Hematopoietic multipotent progenitor cell treated with erythropoietin and hydrocortisone succinate and interleukin-3 and kit ligand, for 15 days (in vitro differentiated cells): ENCODE measurements around the gene SLC18A3.

Source experiments
- DNase-seq: peaks from one replicate; pipeline ENCODE4 v3.0.0-alpha.2; 2015; ENCODE audit warnings: low spot score

The SLC18A3 gene

GRCh38 chr10:49611816-49612512 lies 1.9 kb downstream of the SLC18A3 start:
- no peak for DNase-seq

DNA sequence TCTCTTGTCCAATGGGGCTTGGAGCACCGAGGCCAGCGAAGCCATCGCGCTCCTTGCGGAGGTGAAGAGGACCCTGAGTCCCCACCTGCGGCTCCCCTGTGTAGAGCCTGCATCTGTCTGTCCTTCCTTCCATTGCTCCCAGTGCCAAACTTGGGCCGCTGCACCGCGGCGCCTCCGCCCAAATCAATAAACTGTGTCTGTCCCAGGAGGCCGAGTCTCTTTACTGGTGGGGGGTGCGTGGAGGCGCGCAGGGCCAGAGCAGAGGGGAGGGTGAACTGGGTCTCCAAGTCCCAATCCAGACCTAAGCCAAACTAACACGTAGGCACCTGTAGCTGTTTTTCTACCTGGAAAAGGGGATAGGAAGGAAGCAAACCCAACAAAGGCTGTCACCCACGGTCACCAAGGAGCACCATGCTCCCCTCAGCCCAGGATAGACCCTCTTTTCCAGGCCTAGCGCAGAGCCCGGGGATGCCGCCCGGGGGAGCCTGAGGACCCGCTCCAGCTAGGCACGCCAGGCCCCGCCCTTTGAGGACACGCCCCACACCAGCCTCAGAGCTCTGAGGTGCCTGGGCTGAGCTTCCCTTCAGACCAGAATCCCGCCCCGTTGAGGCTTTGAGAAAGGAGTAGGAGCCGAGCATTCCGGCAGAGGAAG lies 2.5 kb downstream of the SLC18A3 start:
- DNase-seq, result no peak

DNA sequence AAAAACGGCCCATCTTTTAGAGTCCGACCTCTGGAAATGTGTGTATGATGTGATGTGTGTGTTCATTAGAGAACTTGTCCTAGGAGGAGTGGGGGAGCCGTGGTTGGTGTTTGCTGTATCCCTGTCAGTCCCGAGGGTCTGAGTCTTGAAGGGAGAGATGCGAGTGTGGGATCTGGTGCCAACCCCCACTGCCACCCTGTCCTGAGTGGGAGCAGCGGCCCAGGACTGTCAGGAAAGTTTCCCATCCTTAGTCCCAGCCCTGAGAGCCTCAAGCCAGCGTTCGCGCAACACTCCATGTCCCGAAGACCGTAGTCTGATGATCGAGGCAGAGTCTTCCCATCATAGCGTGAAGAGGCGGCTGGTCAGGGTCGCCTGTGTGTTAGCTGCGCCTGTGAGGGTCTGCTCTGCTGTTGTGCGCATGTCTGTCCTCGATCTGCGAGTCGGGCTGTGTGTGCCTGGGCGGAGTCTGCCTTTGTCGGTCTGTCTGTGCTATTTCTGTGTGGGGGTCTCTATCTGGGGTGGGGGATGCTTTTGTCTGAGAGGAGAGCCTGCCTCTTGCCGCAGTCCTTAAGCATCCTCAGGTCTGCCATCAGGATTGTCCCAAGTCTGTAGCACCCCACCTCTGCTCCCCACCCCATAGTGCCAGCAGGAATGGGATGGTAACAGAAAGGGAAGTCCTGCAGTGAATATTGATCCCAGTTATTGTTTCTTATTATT lies 3.2 kb downstream of the SLC18A3 start:
- no peak for DNase-seq

DNA sequence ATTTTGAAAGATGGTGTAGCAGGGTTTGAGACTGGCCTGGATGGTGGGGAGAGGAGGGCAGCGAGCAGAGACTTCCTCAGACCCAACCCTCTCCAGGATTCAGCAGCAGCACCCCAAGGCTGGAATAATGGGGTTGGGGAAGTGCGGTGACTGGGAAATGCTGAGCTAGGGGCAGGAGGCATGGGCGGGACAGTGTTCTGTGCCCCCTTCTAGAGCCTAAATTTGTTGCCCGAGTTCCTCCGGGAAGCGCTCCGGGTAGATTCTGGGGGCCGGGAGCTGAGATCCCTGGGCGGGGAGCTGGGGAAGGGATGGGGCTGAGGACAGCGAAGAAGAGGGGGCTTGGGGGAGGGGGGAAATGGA lies 3.8 kb downstream of the SLC18A3 start, which contains the start of gene CHAT:
TSS of gene CHAT (plus strand) at position 156 of the 360 bp plus-strand sequence. CDS start at position 309, 153 bp downstream.
- no peak for DNase-seq

- no peak for DNase-seq
Observed at GRCh38 chr10:49614242-49615198, 4.4 kb downstream of the SLC18A3 start.

DNA sequence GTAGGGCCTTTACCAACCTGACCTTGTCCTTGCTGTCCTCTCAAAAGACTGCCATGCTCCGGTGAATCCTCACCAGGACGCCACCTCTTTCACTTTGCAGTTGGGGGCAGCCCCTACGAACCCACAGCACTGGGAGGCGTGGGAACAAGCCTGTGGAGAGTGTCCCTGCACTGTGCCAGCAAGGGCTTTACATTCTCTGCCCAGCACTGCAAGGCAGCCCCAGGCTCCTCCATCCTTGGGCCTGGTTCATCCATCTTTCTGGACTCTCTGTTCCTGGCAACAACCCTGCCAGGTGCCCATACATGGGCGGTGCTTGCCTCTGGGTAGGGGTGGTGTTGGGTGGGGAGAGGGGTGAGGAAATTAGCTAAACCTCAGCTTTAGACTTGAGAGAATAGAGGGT lies 5.1 kb downstream of the SLC18A3 start:
- no peak for DNase-seq

DNA sequence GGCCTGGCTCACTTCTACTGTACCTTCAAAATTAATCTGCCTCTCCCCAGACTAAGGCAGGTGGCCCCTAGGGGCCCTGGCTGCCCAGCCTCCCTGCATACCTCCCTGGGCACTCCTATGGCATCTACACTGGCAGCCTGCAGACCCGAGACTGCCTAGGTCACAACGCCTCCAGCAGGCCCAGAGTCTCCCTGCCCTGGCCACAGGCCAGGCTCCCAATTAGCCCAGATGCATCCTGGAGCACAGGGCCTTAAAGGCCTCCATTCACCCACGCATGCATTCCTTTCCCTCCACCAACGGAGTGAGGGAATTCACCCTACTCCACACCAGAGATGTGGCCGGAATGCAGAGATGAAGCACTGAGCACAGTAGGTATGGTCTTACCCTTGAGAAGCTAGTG lies 5.6 kb downstream of the SLC18A3 start:
- no peak for DNase-seq

DNA sequence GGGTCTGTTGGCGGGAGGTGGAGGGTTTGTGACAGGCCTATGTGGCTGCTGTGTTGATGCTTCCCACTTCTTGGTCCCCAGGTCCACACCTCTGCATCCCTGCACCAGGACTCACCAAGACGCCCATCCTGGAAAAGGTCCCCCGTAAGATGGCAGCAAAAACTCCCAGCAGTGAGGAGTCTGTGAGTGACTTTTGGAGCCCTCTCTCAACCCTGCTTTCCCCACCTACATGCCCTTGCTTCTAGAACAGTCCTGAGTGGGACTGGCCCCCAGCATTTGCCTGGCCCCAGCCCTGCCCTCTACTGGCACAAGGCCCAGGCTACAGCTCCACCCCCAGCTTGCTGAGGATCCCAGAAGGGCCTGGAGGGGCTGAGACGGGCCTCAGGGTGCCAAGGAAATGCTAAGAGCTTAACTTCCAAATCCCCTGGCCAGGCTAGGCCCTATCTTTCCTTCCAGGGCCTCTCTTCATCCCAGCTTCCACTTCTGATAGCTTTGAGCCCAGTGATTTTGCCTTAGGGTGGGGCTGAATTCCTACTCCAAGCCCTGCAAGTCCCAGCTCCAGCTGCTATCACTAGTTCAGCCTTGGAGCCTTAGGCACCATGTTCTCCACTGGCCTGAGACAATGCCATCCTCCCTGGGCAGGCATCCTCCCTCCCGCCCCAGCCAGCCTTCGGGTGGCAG lies 6.5 kb downstream of the SLC18A3 start:
- DNase-seq, result no peak

DNA sequence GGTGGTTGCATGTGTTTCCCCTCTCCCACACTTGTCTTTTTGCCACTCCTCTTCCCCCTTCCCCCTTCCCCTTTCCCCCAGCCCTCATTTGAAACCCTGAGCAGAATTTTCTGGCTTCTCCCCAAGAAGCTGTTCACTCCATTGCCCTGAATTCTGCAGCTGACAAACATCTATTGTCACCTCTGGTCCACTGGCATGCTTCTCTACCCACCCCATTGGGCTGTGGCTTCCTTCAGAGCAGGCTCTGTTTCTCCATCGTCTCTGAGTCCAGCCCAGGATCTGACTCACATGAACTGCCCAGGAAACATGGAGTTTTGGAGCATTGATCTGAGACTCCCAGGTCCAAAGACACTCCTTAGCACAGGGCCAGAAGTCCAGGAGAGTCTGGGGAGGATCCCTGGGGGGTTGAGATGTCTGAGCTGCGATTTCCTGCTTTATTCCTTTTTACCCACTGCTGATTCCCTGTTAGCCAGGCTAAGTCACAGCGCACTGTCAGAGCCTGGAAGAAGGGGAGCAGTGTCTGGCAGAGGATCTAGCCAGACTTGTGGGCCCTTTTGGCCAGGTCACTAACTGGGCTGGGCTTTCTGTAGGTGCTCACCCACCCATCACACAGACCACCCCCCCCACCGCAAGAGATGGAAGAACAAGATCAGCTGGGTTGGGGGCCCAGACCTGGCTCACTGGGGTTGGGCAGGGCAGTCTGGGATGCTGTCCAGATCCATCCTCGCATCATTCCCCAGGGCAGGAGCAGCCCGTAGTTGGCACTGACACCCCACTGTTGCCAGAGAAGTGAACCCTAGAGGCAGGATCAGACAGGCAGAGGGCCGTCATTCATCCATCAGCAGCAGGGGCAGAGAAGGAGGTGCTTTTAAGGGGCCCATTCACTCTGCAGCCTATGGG lies 7.3 kb downstream of the SLC18A3 start:
- DNase-seq, result no peak

GRCh38 chr10:49618821-49619220 lies 8.7 kb downstream of the SLC18A3 start:
- DNase-seq, result no peak

DNA sequence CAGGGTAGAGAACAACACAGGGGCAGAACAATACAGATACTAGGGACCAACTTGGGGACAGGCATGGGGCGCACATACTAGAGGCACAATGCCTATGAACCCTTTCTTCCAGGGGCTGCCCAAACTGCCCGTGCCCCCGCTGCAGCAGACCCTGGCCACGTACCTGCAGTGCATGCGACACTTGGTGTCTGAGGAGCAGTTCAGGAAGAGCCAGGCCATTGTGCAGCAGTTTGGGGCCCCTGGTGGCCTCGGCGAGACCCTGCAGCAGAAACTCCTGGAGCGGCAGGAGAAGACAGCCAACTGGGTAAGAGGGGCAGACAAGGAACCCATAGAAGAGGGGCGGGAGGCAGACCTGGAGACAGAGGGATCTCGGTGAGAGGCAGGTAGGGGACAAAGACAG lies 9.5 kb downstream of the SLC18A3 start:
- no peak for DNase-seq

DNA sequence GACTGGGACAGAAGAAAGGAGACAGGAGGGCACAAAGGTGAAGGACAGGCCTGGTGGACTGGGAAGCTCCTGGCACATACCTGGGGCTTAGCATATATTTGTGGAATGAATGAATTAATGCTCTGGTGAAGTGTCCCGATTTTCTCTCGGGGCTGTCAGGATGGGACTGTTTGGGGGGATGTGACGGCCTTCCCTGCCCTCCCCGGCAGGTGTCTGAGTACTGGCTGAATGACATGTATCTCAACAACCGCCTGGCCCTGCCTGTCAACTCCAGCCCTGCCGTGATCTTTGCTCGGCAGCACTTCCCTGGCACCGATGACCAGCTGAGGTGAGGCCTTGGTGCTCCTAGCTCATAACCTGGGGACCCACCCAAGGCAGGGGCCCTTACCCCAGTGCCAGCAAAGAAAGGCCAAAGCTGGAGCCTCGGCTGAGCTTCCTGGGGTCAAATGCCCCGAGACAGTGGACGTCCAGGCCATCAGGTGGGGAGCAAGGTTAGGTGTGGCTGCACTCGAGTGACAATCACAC lies 10.2 kb downstream of the SLC18A3 start:
- DNase-seq, result no peak

DNA sequence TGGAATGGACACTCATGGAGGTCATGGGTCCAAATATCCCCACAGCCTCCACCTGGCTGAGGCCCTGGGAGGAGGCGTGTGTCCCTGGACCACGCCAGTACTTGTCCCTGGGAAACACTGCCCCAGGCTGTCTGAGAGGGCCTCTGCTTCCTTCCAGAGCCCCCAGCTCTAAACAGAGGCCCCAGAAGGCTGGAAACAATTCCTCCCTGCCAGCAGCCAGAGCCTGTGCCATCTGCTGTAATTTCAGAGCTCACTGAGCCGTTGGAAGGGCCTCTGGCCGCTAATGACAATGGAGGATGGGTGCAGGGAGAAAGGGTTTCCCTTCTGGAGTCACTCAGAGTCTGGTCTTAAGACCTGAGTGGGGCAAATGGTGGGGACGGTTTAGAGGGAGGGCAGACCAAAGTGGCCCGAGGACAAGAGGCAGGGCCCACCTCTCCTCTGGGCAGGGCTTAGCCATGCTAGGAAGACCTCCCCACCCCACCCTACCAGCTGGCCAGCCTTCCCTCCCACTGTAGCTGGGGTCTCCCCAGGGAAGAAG lies 10.8 kb downstream of the SLC18A3 start:
- DNase-seq, result no peak

DNA sequence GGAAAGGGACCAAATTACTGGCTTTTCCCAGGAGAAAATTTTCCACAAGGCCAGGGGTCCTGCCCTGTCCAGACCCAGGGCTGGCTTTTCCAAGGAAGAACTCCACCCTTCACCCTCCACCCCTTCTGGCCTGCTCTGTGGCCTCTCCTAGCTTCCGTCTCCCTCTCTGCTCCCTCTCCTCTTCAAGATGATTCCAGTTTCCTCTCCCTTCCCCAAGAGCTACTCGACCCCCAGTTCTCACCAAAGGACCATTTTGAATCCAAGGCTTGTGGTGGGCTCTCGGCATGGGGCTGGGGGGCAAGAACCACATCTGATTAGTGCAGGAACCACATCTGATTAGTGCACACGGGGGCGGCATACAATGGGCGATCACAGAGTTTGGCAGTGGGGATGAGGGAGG lies 11.5 kb downstream of the SLC18A3 start:
- no peak for DNase-seq

- no peak for DNase-seq
Observed at GRCh38 chr10:49622426-49623425, 12.6 kb downstream of the SLC18A3 start.

DNA sequence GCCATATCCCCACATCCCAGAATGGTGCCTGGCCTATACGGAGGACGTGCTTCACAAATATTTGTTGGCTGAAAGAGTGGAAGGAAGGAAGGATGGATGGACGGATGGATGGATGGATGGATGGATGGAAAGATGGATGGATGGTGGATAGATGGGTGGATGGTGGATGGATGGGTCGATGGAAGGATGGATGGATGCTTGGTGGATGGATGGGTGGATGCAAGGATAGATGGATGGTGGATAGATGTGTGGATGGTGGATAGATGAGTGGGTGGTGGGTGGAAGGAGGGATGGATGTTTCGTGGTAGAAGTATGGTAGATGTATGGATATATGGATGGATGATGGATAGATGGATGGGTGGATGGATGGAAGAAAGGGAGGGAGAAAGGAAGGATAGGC lies 14.5 kb downstream of the SLC18A3 start:
- DNase-seq, result no peak

- no peak for DNase-seq
Observed at GRCh38 chr10:49625411-49625810, 15.3 kb downstream of the SLC18A3 start.

DNA sequence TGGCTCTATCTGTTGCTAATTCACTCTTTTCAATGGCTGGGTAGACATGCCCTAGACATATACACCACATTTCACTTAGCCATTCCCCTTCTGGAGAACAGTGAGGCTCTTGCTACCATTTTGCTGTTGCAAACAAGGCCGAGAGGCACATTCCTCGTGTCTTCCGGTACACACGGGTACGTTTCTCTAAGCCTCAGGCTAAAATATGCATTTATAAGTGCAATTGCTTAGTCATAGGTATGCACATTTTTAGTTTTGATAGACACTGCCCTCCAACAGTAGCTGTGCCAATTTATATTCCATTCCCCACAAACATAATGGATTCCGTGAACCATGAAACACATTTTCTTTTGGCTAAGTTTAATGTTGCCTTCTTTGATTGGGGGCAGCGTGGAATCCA lies 16.9 kb downstream of the SLC18A3 start:
- DNase-seq, result no peak
